OCI-LY7 (cell line): ENCODE measurements around the gene CNNM4.

Experiments used
- CTCF ChIP-seq: fragments of 200-600 bp; sonication (generic); conservative IDR thresholded peaks from 2 replicates; pipeline ENCODE4 v1.5.1; 2014; ENCODE audit warnings: mild to moderate bottlenecking, antibody characterized with exemption, low read length, moderate library complexity, mixed read lengths
- EZH2phosphoT487 ChIP-seq: fragments of 200-600 bp; sonication (generic); IDR thresholded peaks from 2 replicates; pipeline ENCODE4 v1.6.1; 2018; ENCODE audit warnings: low read depth, borderline replicate concordance, mild to moderate bottlenecking, mixed run types, antibody characterized with exemption, low read length, moderate library complexity, mixed read lengths

DNA sequence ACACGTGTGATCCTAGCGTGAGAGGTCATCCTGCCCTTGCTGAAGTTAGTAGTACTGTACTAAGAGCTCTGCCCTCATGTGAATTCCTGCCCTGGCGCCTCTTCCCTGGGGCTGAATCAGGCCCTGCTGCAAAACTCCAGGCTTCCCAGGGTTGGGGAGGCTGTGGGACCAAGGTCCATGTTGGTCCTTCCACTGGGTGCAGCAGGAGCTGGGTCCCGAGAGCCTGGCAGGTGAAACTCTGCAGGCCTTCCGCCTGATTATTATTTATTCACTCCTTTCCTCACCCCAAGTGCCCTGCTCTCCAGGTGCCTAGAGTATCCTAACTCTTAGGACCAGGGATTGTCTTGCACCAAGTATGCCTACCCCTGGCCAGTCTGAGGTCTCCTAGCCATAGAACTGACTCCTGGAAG lies 50.1 kb downstream of the CNNM4 start:
- TF ChIP-seq CTCF (no peak), EZH2phosphoT487 (no peak)
